HG02678 (cell line): Measurements from ENCODE around the gene CAMK1G.

Experiments used
- ATAC-seq: cut with Tn5 transposase; IDR thresholded peaks from one replicate; pipeline ENCODE4 v1.9.1; 2021; ENCODE audit warnings: mild to moderate bottlenecking, moderate library complexity; ENCODE audit not compliant: unreplicated experiment

The CAMK1G gene

DNA sequence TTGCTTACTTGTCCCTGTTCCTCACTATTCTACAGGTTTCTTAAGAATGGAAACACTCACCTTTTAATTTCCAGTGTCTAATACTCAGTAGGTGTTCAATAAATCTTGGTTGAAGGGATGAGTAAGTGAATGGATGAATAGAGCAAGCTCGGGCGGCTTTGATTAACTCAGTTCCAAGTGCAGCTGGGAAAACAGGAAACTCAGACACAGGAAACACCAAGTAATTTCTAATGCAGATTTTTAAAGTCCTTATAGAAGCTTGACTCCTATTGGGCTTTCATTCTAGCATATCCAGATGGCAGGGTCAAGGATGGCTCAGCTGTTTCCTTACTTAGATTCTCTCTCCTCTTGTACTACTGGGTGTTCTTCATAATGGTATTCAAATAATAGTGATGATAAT is 14.0 kb downstream of the CAMK1G start:
- ATAC-seq: no peak

- ATAC-seq: no peak
These were observed 14.7 kb downstream of the CAMK1G start for GRCh38 chr1:209598227-209598626.

GRCh38 chr1:209600541-209600940 is 17.0 kb downstream of the CAMK1G start:
- no peak for ATAC-seq

DNA sequence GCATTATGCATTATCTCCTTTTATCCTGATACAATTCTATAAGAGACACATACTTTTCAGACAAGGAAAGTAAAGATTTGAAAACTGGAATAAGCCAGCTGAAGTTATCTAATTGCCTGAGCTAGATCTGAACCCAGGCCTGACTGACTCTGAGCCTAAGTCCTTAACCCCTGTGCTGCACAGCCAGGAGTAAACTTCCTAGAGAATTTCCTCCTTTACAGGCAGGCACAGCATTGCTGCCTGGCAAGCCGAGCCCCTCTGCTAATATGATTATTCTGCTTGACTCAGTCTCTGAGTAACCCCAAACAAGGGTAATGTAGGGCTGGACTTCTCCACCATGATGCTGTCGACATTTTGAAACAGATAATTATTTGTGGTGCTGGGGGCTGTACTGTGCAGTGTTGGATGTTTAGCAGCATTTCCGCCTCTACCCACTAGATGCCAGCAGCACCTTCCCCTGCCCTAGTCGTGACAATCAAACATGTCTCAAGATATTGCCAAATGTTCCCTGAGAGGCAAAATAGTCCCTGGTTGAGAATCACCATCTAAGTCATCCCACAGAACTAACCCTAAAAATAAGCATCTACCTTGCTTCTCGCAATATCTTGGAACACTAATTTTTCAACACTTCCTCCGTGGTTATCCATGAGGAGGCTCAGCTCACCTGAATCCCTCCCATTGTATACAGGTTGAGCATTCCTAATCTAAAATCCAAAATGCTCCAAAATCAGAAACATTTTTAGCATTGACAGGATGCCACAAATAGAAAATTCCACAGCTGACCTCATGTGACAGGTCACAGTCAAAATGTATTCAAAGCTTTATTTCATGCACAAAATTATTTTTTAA is 18.5 kb downstream of the CAMK1G start:
- peak; percentile 79 for ATAC-seq

DNA sequence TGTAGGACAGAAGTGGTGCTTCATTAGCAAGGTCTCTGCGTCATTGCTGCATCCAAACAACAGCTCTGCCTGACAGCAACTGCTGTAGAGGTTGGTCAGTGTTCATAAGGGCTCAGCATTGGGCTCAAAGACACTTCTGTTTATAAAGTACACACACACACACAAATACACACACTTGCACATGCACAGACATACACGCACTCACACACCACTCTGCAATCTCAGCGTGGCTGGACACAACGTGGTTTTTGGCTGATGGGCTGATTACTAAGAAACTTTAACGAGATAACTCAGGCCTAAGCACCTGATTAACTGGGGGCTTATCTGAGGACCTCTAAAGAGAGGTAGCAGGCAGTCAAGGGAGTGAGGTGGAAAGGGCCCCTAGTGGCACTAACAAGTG is 20.4 kb downstream of the CAMK1G start:
- no peak for ATAC-seq

DNA sequence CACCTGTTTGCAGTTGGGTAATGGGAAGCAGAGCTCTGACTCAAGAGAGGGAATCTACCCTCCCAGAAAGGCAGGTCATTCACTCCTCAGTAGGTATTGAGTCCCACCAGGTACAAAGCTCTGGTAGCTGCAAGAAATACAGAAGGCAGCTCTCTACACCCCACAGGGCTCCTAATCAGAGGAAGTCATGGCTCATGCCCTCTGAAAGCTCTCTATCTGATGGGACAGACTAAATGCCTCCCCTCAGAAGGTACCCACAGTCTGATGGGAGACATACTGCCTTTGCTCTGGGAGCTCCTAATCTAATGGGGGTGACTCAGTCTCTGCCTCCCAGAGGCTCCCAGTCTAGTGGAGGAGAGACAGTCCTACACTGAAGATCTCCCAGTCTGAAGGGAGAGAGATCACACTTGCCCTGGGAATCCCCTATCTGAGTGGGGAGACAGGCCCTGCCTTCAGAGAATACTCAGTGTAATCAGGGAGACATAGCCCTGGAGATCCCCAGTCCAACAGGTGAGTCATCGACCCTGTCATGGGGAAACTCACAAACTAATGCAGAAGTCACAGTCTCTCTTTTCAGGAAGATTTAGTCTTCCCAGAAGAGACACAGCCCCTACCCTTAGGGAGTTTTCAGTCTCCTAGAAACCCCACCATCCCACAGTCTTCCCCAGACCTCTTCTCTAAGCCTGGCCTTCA is 23.7 kb downstream of the CAMK1G start:
- peak; percentile 83 for ATAC-seq

DNA sequence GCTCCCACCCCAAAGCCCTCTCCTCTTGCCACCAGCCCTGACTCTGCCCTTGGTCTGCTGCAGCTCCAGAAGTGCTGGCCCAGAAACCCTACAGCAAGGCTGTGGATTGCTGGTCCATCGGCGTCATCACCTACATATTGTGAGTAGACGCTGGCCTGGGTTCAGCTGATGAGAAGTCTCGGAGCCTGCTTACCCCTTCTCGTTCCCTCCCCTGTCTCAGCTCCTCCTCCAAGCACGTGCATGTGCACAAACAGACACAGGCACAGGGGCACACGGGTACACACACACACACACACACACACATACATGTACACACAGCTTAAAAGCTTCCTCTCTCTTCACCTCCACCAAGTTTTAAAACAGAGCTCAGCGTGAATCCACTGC is 24.3 kb downstream of the CAMK1G start:
- ATAC-seq: peak; percentile 20

- ATAC-seq: no peak
These were observed 25.7 kb downstream of the CAMK1G start for GRCh38 chr1:209609041-209609790.

GRCh38 chr1:209609791-209610630 is 26.5 kb downstream of the CAMK1G start:
- no peak for ATAC-seq

DNA sequence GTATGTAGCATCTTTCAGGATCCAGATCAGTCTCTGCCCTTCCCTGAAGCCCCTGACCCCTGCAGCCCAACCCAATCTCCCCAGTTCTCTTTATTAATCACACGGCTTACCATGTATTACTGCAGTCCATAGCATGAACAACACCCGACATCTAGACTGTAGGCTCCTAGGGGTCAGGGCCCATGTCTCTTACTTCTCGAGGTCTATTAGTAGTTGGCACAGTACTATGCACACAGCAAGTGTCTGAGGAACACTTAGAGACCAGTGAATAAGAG is 27.1 kb downstream of the CAMK1G start:
- ATAC-seq: no peak

- peak; percentile 45 for ATAC-seq
These were observed 28.5 kb downstream of the CAMK1G start for GRCh38 chr1:209611771-209612570.

DNA sequence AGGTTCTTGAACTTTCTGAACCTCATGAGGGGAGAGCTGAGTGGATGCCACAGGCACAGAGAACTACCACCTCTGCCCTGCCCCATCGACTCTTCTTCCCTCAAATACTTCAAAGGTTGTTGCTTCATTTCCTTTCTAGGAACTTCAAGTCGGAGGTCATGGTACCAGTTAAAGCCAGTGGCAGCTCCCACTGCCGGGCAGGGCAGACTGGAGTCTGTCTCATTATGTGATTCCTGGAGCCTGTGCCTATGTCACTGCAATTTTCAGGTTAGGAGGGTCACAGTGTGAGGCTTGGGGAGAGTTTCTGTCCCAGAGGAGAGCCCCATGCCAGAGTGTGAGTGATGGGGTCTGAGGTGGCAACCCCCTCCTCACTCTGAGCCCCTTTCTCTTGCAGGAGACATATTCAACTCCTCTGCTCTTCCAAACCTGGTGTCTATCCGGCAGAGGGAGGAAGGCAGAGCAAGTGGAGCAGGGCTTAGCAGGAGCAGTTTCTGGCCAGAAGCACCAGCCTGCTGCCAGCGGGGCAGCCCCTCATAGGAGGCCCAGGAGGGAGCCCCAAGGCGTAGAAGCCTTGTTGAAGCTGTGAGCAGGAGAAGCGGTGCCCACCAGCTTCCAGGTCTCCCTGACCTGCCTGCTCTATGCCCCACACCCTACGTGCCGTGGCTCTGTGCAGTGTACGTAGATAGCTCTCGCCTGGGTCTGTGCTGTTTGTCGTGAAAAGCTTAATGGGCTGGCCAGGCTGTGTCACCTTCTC is 29.3 kb downstream of the CAMK1G start:
- no peak for ATAC-seq

- ATAC-seq: no peak
These were observed 30.1 kb downstream of the CAMK1G start for GRCh38 chr1:209613400-209614150.

DNA sequence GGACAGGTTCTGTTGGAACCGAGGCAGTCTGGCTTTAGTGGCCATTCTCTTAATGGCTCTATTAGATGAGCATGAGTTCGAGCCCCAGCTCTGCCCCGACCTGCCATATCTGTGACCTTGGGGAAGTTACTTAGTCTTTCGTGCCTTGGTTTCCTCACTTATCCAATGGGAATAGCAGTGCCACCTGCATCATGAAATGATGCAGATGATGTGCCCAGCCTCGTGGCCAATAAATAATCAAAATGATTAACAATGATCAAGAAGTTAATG is 30.6 kb downstream of the CAMK1G start:
- ATAC-seq: no peak

GRCh38 chr1:209614906-209615305 is 31.4 kb downstream of the CAMK1G start:
- ATAC-seq: no peak

- ATAC-seq: no peak
These were observed 33.0 kb downstream of the CAMK1G start for GRCh38 chr1:209616366-209617046.

DNA sequence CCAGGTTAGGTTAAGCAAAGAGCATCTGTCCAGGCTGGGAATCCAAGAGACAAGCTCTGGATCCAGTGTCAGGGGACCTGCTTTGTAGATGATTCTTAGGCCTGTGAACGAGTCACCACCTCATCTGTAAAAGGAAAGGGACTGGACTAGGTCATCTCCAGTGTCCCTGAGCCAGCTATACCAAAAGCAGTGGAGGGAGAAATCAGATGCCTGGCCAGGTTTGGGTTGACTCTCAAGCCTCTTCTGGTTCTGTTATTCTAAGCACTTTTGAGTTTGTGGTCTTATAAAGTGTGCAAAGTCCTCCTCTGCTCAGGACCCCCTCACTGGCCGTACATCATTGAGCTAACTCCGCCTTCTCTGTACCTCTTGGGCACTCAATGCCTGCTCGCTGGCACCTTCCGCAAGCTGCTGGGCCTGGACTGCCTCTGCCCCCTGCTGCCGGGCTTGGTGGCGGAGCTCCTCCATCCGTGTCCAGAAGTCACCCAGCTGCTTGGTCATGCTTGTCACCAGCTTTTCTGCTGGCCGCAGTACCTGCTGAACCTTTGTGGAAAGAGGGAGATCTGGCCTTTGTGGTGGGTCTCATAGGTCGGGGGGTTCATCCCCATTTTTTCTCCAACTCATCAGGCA is 33.6 kb downstream of the CAMK1G start:
- no peak for ATAC-seq

GRCh38 chr1:209617755-209618154 is 34.2 kb downstream of the CAMK1G start:
- ATAC-seq: no peak
